Fibroblast of lung (primary cell): ENCODE data around the gene IL12B.

Source experiments
- EZH2 ChIP-seq: IDR thresholded peaks from 2 replicates; pipeline ENCODE4 v1.5.1; 2012; ENCODE audit warnings: low read length, control low read depth, mild to moderate bottlenecking; ENCODE audit errors: missing control alignments
- TF ChIP-seq, protein P1 (sequence below), 2 donors: IDR thresholded peaks in 1 of 2; conservative IDR thresholded peaks in 1 of 2; 1 replicate in 1 of 2; 2 replicates in 1 of 2; pipeline ENCODE4 v1.5.1; 2011 to 2012; ENCODE audit warnings: low read length in 2 of 2, control low read depth in 1 of 2, inconsistent platforms in 1 of 2, low read depth in 1 of 2, mild to moderate bottlenecking in 1 of 2

DNA sequence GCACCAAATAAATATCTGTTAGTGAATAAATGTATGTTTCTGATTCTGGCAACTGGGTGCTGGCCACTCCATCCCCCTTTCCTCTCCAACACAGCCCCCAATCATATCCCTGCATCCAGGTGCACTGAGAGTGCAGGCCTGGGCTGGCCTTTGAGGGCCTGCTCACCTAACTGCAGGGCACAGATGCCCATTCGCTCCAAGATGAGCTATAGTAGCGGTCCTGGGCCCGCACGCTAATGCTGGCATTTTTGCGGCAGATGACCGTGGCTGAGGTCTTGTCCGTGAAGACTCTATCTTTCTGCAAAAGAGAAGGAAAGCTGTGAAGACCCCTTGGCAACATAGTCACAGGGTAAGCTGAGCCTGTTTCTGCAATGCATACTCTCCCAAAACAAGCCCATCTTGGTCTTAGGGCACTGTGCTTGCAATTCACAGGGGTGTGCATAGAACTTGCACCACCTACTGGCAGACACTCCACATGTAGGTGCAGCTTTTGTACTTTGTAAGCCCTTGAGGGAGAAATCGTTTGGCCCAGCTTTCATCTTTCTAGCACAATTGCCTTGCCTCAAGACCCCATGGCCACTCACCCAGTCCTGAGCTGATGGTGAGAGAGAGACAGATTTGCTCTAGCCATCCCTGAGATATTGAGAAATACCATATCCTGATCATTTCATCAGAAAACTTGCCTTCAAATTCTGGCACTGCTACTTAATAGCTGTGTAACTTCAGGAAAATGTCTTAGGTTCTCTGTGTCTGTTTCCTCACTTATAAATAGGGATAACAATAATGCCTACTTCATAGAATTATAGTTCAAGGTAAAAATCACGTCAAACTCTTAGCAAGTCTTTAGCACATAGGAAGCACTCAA is 13.5 kb downstream of the IL12B start:
- TF ChIP-seq, protein P1, sequence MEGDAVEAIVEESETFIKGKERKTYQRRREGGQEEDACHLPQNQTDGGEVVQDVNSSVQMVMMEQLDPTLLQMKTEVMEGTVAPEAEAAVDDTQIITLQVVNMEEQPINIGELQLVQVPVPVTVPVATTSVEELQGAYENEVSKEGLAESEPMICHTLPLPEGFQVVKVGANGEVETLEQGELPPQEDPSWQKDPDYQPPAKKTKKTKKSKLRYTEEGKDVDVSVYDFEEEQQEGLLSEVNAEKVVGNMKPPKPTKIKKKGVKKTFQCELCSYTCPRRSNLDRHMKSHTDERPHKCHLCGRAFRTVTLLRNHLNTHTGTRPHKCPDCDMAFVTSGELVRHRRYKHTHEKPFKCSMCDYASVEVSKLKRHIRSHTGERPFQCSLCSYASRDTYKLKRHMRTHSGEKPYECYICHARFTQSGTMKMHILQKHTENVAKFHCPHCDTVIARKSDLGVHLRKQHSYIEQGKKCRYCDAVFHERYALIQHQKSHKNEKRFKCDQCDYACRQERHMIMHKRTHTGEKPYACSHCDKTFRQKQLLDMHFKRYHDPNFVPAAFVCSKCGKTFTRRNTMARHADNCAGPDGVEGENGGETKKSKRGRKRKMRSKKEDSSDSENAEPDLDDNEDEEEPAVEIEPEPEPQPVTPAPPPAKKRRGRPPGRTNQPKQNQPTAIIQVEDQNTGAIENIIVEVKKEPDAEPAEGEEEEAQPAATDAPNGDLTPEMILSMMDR (conservative IDR thresholded peaks at IDR 0.05 in 1 of 2, IDR thresholded peaks at IDR 0.05 in 1 of 2; ENCODE audit: low read depth in 1 of 2, low read length in 2 of 2): peak; percentile 67 to 88
- no peak for TF ChIP-seq EZH2
